Measurements from ENCODE around the gene TEAD1. TPM values are rescaled to one million over a fixed set of nuclear protein-coding genes. Genes with fewer than 3 reads are reported as not detected.

The TEAD1 gene
- total RNA-seq, 2 experiments from 2014 or later, result 0.25 to 0.83 TPM

- Mint-ChIP-seq H3K4me1 (ENCODE audit: low read depth) (no peaks in the 10 kb centered on the region), H3K9me3 (no peaks in the 10 kb centered on the region), H3K36me3 (ENCODE audit: low read depth) (no peaks in the 10 kb centered on the region), H3K27ac (no peak overlapping the region), H3K27me3 (peaks cover 5% of the 10 kb centered on the region), H3K4me3 (no peak overlapping the region)
- no peak for DNase-seq
- ChIA-PET CTCF (no interaction called here), POLR2A (no interaction called here)
- intact Hi-C loops (cut with micrococcal nuclease), result no loop called here
- TF ChIP-seq, protein P1, sequence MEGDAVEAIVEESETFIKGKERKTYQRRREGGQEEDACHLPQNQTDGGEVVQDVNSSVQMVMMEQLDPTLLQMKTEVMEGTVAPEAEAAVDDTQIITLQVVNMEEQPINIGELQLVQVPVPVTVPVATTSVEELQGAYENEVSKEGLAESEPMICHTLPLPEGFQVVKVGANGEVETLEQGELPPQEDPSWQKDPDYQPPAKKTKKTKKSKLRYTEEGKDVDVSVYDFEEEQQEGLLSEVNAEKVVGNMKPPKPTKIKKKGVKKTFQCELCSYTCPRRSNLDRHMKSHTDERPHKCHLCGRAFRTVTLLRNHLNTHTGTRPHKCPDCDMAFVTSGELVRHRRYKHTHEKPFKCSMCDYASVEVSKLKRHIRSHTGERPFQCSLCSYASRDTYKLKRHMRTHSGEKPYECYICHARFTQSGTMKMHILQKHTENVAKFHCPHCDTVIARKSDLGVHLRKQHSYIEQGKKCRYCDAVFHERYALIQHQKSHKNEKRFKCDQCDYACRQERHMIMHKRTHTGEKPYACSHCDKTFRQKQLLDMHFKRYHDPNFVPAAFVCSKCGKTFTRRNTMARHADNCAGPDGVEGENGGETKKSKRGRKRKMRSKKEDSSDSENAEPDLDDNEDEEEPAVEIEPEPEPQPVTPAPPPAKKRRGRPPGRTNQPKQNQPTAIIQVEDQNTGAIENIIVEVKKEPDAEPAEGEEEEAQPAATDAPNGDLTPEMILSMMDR (IDR thresholded peaks at IDR 0.05), result no peak
- no peak for ATAC-seq
Measured at GRCh38 chr11:12927886-12928285, 253.7 kb downstream of the TEAD1 start.

- TF ChIP-seq, protein P1 (IDR thresholded peaks at IDR 0.05), result no peak
- intact Hi-C loops (cut with micrococcal nuclease), result no loop called here
- ChIA-PET POLR2A (no interaction called here), CTCF (interaction anchor here (1.2 to 1.6 kb wide), 2 partner anchors 9 to 33 kb away, joined by 3 read pairs; no protein-coding TSS in a partner anchor)
- H3K27me3 Mint-ChIP-seq, result peaks cover 7% of the 10 kb centered on the region
- ATAC-seq (no peak), DNase-seq (no peak)
- H3K9me3 Mint-ChIP-seq, result no peaks in the 10 kb centered on the region
- no peaks in the 10 kb centered on the region for H3K4me1 Mint-ChIP-seq (ENCODE audit: low read depth)
- no peak overlapping the region for H3K27ac Mint-ChIP-seq
- no peaks in the 10 kb centered on the region for H3K36me3 Mint-ChIP-seq (ENCODE audit: low read depth)
- H3K4me3 Mint-ChIP-seq, result no peak overlapping the region
Measured at GRCh38 chr11:12930850-12931249, 256.6 kb downstream of the TEAD1 start.

GRCh38 chr11:12932485-12932884 lies 258.3 kb downstream of the TEAD1 start:
- Mint-ChIP-seq H3K4me3 (no peak overlapping the region), H3K36me3 (ENCODE audit: low read depth) (no peaks in the 10 kb centered on the region), H3K27me3 (peaks cover 7% of the 10 kb centered on the region), H3K27ac (no peak overlapping the region), H3K4me1 (ENCODE audit: low read depth) (no peaks in the 10 kb centered on the region), H3K9me3 (no peaks in the 10 kb centered on the region)
- TF ChIP-seq, protein P1 (IDR thresholded peaks at IDR 0.05), result no peak
- intact Hi-C loops (cut with micrococcal nuclease), result no loop called here
- no peak for DNase-seq
- CTCF ChIA-PET, result no interaction called here
- no peak for ATAC-seq
- POLR2A ChIA-PET, result no interaction called here

GRCh38 chr11:12936200-12936599 lies 262.0 kb downstream of the TEAD1 start:
- H3K4me1 Mint-ChIP-seq (ENCODE audit: low read depth), result no peaks in the 10 kb centered on the region
- H3K36me3 Mint-ChIP-seq (ENCODE audit: low read depth), result no peaks in the 10 kb centered on the region
- no peaks in the 10 kb centered on the region for H3K9me3 Mint-ChIP-seq
- H3K4me3 Mint-ChIP-seq, result no peak overlapping the region
- ChIA-PET CTCF (no interaction called here), POLR2A (no interaction called here)
- TF ChIP-seq, protein P1 (IDR thresholded peaks at IDR 0.05), result no peak
- H3K27me3 Mint-ChIP-seq, result peaks cover 5% of the 10 kb centered on the region
- no peak for DNase-seq
- intact Hi-C loops (cut with micrococcal nuclease), result no loop called here
- H3K27ac Mint-ChIP-seq, result no peak overlapping the region
- ATAC-seq, result no peak

DNA sequence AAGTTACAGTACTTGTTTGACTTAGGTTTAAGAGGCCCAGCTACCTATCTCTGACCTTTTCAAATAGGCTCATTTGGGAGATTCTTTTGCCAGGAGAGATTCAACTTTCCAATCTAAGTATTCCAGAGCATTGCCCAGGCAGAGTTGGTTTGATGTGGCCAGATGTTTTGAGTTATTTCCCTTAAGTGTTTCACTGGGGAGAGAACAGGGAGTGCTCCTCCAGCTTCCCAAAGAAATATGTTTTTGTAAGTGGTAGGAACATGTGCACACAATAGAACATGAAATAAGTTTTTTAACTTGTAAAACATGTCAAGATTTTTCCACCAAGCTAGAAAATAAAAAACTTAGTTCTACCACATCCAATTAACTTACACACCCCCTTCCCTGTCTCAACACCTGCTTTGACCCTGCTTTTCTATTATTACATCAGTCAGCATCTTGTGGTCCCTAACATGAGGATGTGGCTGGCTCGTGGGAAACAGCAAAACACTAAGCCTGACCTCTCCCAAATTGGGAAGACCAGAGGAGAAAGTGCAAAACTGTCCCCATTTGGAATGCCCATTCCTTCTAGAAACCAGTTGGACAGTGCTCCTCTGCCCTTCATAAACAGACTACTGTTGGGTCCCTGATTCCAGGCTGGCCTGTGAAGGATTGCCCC lies 264.5 kb downstream of the TEAD1 start:
- Mint-ChIP-seq H3K36me3 (ENCODE audit: low read depth) (no peaks in the 10 kb centered on the region), H3K4me1 (ENCODE audit: low read depth) (no peaks in the 10 kb centered on the region), H3K27me3 (peaks cover 9% of the 10 kb centered on the region), H3K4me3 (no peak overlapping the region), H3K9me3 (no peaks in the 10 kb centered on the region), H3K27ac (no peak overlapping the region)
- TF ChIP-seq, protein P1 (IDR thresholded peaks at IDR 0.05), result no peak
- ChIA-PET CTCF (interaction anchor here (1.5 kb wide), 1 partner anchor 339 kb away, joined by 3 read pairs; no protein-coding TSS in a partner anchor), POLR2A (no interaction called here)
- intact Hi-C loops (cut with micrococcal nuclease), result no loop called here
- ATAC-seq (no peak), DNase-seq (no peak)
